Measurements from ENCODE around the gene ALDH1A3. TPM values are rescaled to one million over a fixed set of nuclear protein-coding genes. Genes with fewer than 3 reads are reported as not detected.

ALDH1A3 gene
- total RNA-seq, 4 donors from 2014 or later = 6.7 to 39.4 (median 17.9) TPM

DNA sequence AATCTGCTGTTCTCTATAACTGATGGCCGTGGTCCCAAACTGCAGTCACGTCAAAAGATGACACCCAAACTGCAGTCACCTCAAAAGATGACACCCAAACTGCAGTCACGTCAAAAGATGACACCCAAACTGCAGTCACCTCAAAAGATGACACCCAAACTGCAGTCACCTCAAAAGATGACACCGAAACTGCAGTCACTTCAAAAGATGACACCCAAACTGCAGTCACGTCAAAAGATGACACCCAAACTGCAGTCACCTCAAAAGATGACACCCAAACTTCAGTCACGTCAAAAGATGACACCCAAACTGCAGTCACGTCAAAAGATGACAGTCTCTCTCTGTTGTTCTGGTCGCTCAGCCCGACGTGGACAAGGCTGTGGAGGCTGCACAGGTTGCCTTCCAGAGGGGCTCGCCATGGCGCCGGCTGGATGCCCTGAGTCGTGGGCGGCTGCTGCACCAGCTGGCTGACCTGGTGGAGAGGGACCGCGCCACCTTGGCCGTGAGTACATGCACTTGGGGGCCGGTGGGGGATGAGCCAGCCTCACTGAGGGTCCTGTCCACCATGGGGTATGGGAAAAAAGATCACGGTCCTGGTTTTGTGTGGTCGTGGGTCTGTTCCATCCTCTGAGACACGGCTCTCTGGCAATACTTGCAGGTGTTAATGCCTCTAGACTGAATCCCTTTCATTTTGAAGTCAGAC lies 7.7 kb downstream of the ALDH1A3 start:
- in situ Hi-C loops (cut with MboI; ENCODE audit: low pct_ligation_motif_present in 1 of 4, low pct_unique_long_range_greater_than_20kb in 1 of 4, low sequenced_read_pairs in 3 of 4) = no loop called here
- no peak for DNase-seq
- Histone ChIP-seq H3K27ac (no peak overlapping the region), H3K4me1 (peaks cover 0 to 11% (median 5%) of the 10 kb centered on the region in 4 donors), H3K36me3 (no peaks in the 10 kb centered on the region), H3K4me3 (no peak overlapping the region), H3K9me3 (no peaks in the 10 kb centered on the region), H3K27me3 (peaks cover 65% of the 10 kb centered on the region)
- TF ChIP-seq EP300 (IDR thresholded peaks at IDR 0.05; ENCODE audit: low read depth) (no peak), POLR2AphosphoS5 (IDR thresholded peaks at IDR 0.05) (no peak), CTCF (IDR thresholded peaks at IDR 0.05) (no peak), POLR2A (IDR thresholded peaks at IDR 0.05) (no peak)
- WGBS, 2 donors (ENCODE audit: low coverage in 1 of 2) = 81 to 90% methylated on average over 3 to 22 of the region's 22 CpGs
- intact Hi-C loops (cut with DNase I; ENCODE audit: low total_unique reads) = no loop called here

- DNase-seq = peak; percentile 37
- Histone ChIP-seq H3K27ac (peak overlapping the region in 2 of 4 donors; percentile 15 to 38), H3K4me3 (no peak overlapping the region), H3K27me3 (peaks cover 45% of the 10 kb centered on the region), H3K4me1 (peaks cover 0 to 11% (median 5%) of the 10 kb centered on the region in 4 donors), H3K9me3 (no peaks in the 10 kb centered on the region), H3K36me3 (no peaks in the 10 kb centered on the region)
- intact Hi-C loops (cut with DNase I; ENCODE audit: low total_unique reads) (no loop called here), in situ Hi-C loops (cut with MboI; ENCODE audit: low pct_ligation_motif_present in 1 of 4, low pct_unique_long_range_greater_than_20kb in 1 of 4, low sequenced_read_pairs in 3 of 4) (no loop called here)
- TF ChIP-seq POLR2AphosphoS5 (IDR thresholded peaks at IDR 0.05) (no peak), POLR2A (IDR thresholded peaks at IDR 0.05) (no peak), CTCF (IDR thresholded peaks at IDR 0.05) (no peak), EP300 (IDR thresholded peaks at IDR 0.05; ENCODE audit: low read depth) (no peak)
- 43 to 100% methylated on average over 1 to 20 of the region's 20 CpGs for WGBS, 2 donors (ENCODE audit: low coverage in 1 of 2)
Measured at GRCh38 chr15:100889385-100890050, 9.9 kb downstream of the ALDH1A3 start.

GRCh38 chr15:100890051-100890720 lies 10.6 kb downstream of the ALDH1A3 start:
- intact Hi-C loops (cut with DNase I; ENCODE audit: low total_unique reads) = no loop called here
- DNase-seq = no peak
- H3K4me3 ChIP-seq = no peak overlapping the region
- H3K27me3 ChIP-seq = peaks cover 38% of the 10 kb centered on the region
- peak overlapping the region in 2 of 4 donors; percentile 8 to 38 for H3K27ac ChIP-seq
- H3K9me3 ChIP-seq = no peaks in the 10 kb centered on the region
- H3K36me3 ChIP-seq = no peaks in the 10 kb centered on the region
- WGBS, 2 donors (ENCODE audit: low coverage in 1 of 2) = 71 to 87% methylated on average over 6 to 10 of the region's 10 CpGs
- H3K4me1 ChIP-seq = peaks cover 0 to 11% (median 5%) of the 10 kb centered on the region in 4 donors
- TF ChIP-seq POLR2AphosphoS5 (IDR thresholded peaks at IDR 0.05) = no peak
- no peak for TF ChIP-seq CTCF (IDR thresholded peaks at IDR 0.05)
- TF ChIP-seq EP300 (IDR thresholded peaks at IDR 0.05; ENCODE audit: low read depth) = no peak
- TF ChIP-seq POLR2A (IDR thresholded peaks at IDR 0.05) = no peak
- in situ Hi-C loops (cut with MboI; ENCODE audit: low pct_ligation_motif_present in 1 of 4, low pct_unique_long_range_greater_than_20kb in 1 of 4, low sequenced_read_pairs in 3 of 4) = no loop called here

GRCh38 chr15:100890850-100891249 lies 11.2 kb downstream of the ALDH1A3 start:
- H3K27me3 ChIP-seq = peaks cover 34% of the 10 kb centered on the region
- in situ Hi-C loops (cut with MboI; ENCODE audit: low pct_ligation_motif_present in 1 of 4, low pct_unique_long_range_greater_than_20kb in 1 of 4, low sequenced_read_pairs in 3 of 4) = no loop called here
- no peaks in the 10 kb centered on the region for H3K36me3 ChIP-seq
- peaks cover 0 to 11% (median 5%) of the 10 kb centered on the region in 4 donors for H3K4me1 ChIP-seq
- intact Hi-C loops (cut with DNase I; ENCODE audit: low total_unique reads) = no loop called here
- TF ChIP-seq POLR2AphosphoS5 (IDR thresholded peaks at IDR 0.05) (no peak), CTCF (IDR thresholded peaks at IDR 0.05) (no peak), EP300 (IDR thresholded peaks at IDR 0.05; ENCODE audit: low read depth) (no peak), POLR2A (IDR thresholded peaks at IDR 0.05) (no peak)
- H3K4me3 ChIP-seq = no peak overlapping the region
- 90 to 92% methylated on average over 5 to 6 of the region's 6 CpGs for WGBS, 2 donors (ENCODE audit: low coverage in 1 of 2)
- H3K27ac ChIP-seq = no peak overlapping the region
- DNase-seq = no peak
- H3K9me3 ChIP-seq = no peaks in the 10 kb centered on the region
